SK-N-MC (cell line): ENCODE data around the gene PRKCZ.

Experiments
- EZH2 ChIP-seq: fragments of 200-600 bp; sonication (generic); IDR thresholded peaks from one replicate; pipeline ENCODE4 v1.6.1; 2017; ENCODE audit warnings: antibody characterized with exemption
- POLR2AphosphoS5 ChIP-seq: IDR thresholded peaks from 2 replicates; pipeline ENCODE4 v1.6.1; 2012; ENCODE audit warnings: mild to moderate bottlenecking, low read depth, low read length, borderline replicate concordance

GRCh38 chr1:2168535-2168934 lies 118.3 kb downstream of the PRKCZ start:
- no peak for TF ChIP-seq EZH2
- no peak for TF ChIP-seq POLR2AphosphoS5
